HG03457 (cell line): ENCODE results near the gene CLMP.
"Not testable (repeated sequence)": the region's sequence is repeated elsewhere in the genome, so short reads cannot be mapped to it uniquely, and the experiment has no call there.

ENCODE experiments used
- ATAC-seq: cut with Tn5 transposase; IDR thresholded peaks from one replicate; pipeline ENCODE4 v1.9.1; 2021; ENCODE audit warnings: moderate number of reproducible peaks; ENCODE audit not compliant: unreplicated experiment

CLMP gene

GRCh38 chr11:123059041-123059920, 135.8 kb downstream of the CLMP start:
- not testable (repeated sequence) for ATAC-seq

- ATAC-seq, result no peak
Measured at GRCh38 chr11:123057661-123058305, 137.3 kb downstream of the CLMP start.

GRCh38 chr11:123056835-123057491, 138.1 kb downstream of the CLMP start:
- ATAC-seq, result no peak

GRCh38 chr11:123055191-123055901, 139.7 kb downstream of the CLMP start:
- ATAC-seq, result no peak

- ATAC-seq, result peak; percentile 70
Measured at GRCh38 chr11:123054301-123055065, 140.6 kb downstream of the CLMP start.

- ATAC-seq, result no peak
Measured at GRCh38 chr11:123052901-123053721, 141.9 kb downstream of the CLMP start.

GRCh38 chr11:123051634-123052033, 143.4 kb downstream of the CLMP start:
- ATAC-seq, result no peak

- ATAC-seq, result no peak
Measured at GRCh38 chr11:123051146-123051545, 143.9 kb downstream of the CLMP start.

GRCh38 chr11:123047947-123048293, 147.1 kb downstream of the CLMP start:
- no peak for ATAC-seq

- no peak for ATAC-seq
Measured at GRCh38 chr11:123047266-123047946, 147.6 kb downstream of the CLMP start.

GRCh38 chr11:123046473-123047259, 148.4 kb downstream of the CLMP start:
- ATAC-seq, result no peak

GRCh38 chr11:123045101-123045500, 149.9 kb downstream of the CLMP start:
- ATAC-seq, result no peak

- no peak for ATAC-seq
Measured at GRCh38 chr11:123041185-123041584, 153.9 kb downstream of the CLMP start.

- ATAC-seq, result no peak
Measured at GRCh38 chr11:123040111-123040432, 155.0 kb downstream of the CLMP start.

- no peak for ATAC-seq
Measured at GRCh38 chr11:123035831-123036230, 159.2 kb downstream of the CLMP start.

GRCh38 chr11:123034597-123034996, 160.5 kb downstream of the CLMP start:
- ATAC-seq, result no peak

- ATAC-seq, result no peak
Measured at GRCh38 chr11:123033895-123034294, 161.2 kb downstream of the CLMP start.

- no peak for ATAC-seq
Measured at GRCh38 chr11:123030517-123030916, 164.5 kb downstream of the CLMP start.
